Smooth muscle cell (in vitro differentiated cells): Measurements from ENCODE around the gene NAA15. TPM values are rescaled to one million over a fixed set of nuclear protein-coding genes. Genes with fewer than 3 reads are reported as not detected.

ENCODE experiments used
- DNase-seq: peaks from one replicate; lab custom pipeline; 2025; ENCODE audit not compliant: unreplicated experiment; lab: John Stamatoyannopoulos, UW
- H2AFZ ChIP-seq: fragments of 200-600 bp; sonication (generic); 2 replicates; pipeline ENCODE4 v1.6.0; 2016; ENCODE audit warnings: antibody characterized with exemption, low read depth, mild to moderate bottlenecking
- H3F3A ChIP-seq: fragments of 200-600 bp; sonication (generic); 2 replicates; pipeline ENCODE4 v1.6.0; 2017; ENCODE audit warnings: antibody characterized with exemption, low read depth
- H3K27ac ChIP-seq: fragments of 200-600 bp; sonication (generic); 2 replicates; pipeline ENCODE4 v1.5.1; 2016; ENCODE audit warnings: low read depth, mild to moderate bottlenecking
- H3K27me3 ChIP-seq: fragments of 200-600 bp; sonication (generic); 2 replicates; pipeline ENCODE4 v1.6.1; 2016; ENCODE audit warnings: low read depth, mild to moderate bottlenecking
- H3K36me3 ChIP-seq: fragments of 200-600 bp; sonication (generic); 2 replicates; pipeline ENCODE4 v1.5.1; 2016; ENCODE audit warnings: low read depth
- H3K4me1 ChIP-seq: fragments of 200-600 bp; sonication (generic); 2 replicates; pipeline ENCODE4 v1.5.1; 2016; ENCODE audit warnings: low read depth
- H3K4me2 ChIP-seq: fragments of 200-600 bp; sonication (generic); 2 replicates; pipeline ENCODE4 v1.6.0; 2016; ENCODE audit warnings: mild to moderate bottlenecking
- H3K4me3 ChIP-seq: fragments of 200-600 bp; sonication (generic); 2 replicates; pipeline ENCODE4 v1.5.1; 2016; ENCODE audit warnings: mild to moderate bottlenecking
- H3K79me2 ChIP-seq: fragments of 200-600 bp; sonication (generic); 2 replicates; pipeline ENCODE4 v1.6.0; 2016; ENCODE audit warnings: low read depth, mild to moderate bottlenecking
- H3K9ac ChIP-seq: fragments of 200-600 bp; sonication (generic); 2 replicates; pipeline ENCODE4 v1.6.0; 2016; ENCODE audit warnings: low read depth
- H3K9me3 ChIP-seq: fragments of 200-600 bp; sonication (generic); replicated peaks from 2 replicates; pipeline ENCODE4 v1.5.1; 2016; ENCODE audit warnings: low read depth
- H4K20me1 ChIP-seq: fragments of 200-600 bp; sonication (generic); 2 replicates; pipeline ENCODE4 v1.6.0; 2016; ENCODE audit warnings: low read depth
- WGBS: methylation state at CpG from one replicate; pipeline ENCODE4 v1.1.7; 2016; ENCODE audit warnings: low lambda C conversion rate; 5-methylcytosine and 5-hydroxymethylcytosine counted together
- polyA plus RNA-seq: library from polyadenylated mRNA; unstranded; fragments of >200 nt; fragmentation: Nextera tagmentation; extraction: Ambion mirVana; gene quantifications from 2 replicates; pipeline ENCODE4 v1.2.1, GENCODE V29; 2016
- total RNA-seq: library from RNA; depleted of rRNA; stranded (reverse); fragments of >200 nt; gene quantifications from 2 replicates; pipeline ENCODE4 v1.2.3, GENCODE V29; 2014
- TF ChIP-seq, protein P1 (sequence below): fragments of 200-600 bp; sonication (generic); IDR thresholded peaks from 2 replicates; pipeline ENCODE4 v1.5.1; 2017; ENCODE audit warnings: borderline replicate concordance, mild to moderate bottlenecking, antibody characterized with exemption; ENCODE audit not compliant: insufficient read depth, poor library complexity, severe bottlenecking

NAA15 gene
- total and polyA plus RNA-seq, 2 experiments from 2014 or later, result 21.7 to 27.0 TPM

- DNase-seq, result peak; percentile 9
- no peaks in the 10 kb centered on the region for H3K9me3 ChIP-seq
Measured at GRCh38 chr4:139279760-139280620, 21.3 kb upstream of the NAA15 start, which contains the start of gene MGARP. TSS of gene MGARP (minus strand) at chr4:139280225. CDS start at chr4:139280158, 67 bp downstream.

DNA sequence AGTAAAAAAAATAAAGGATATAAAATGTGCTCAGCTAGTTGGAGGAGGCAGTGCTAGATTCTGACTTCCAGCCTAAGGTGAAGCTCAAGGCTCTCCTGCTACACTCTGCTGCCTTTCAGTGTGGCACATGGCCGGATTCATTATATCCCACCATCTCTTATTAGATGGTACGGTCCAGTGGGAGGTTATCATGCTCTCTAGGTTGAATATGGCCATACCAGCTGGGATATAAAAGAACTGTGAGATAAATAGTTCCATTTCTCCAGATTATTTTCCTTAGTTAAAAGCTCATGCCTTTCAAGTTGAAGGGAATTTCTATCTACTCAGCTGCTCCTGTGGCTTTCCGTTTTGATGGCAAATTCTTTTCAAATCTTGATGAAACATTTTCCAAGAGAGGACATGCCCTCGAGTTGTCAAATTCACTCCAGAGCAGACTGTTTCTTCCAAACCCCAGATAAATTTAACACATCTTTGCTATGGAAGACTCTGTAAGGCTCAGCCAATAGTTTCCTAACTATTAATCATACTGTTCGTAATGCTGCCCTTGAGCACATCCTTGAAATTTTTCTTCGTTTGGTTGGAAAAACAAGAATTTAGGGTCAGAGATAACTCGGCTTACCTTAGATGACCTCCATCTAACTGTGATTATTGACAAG, 19.1 kb upstream of the NAA15 start:
- Histone ChIP-seq H3K27ac (no peak overlapping the region), H4K20me1 (no peaks in the 10 kb centered on the region), H3K36me3 (no peaks in the 10 kb centered on the region), H3K79me2 (no peaks in the 10 kb centered on the region), H3K4me2 (no peak overlapping the region), H3K4me3 (no peak overlapping the region), H3K4me1 (no peaks in the 10 kb centered on the region), H3K9ac (no peak overlapping the region), H3F3A (no peaks in the 10 kb centered on the region), H2AFZ (no peak overlapping the region), H3K27me3 (peaks cover 35% of the 10 kb centered on the region), H3K9me3 (no peaks in the 10 kb centered on the region)
- TF ChIP-seq, protein P1, sequence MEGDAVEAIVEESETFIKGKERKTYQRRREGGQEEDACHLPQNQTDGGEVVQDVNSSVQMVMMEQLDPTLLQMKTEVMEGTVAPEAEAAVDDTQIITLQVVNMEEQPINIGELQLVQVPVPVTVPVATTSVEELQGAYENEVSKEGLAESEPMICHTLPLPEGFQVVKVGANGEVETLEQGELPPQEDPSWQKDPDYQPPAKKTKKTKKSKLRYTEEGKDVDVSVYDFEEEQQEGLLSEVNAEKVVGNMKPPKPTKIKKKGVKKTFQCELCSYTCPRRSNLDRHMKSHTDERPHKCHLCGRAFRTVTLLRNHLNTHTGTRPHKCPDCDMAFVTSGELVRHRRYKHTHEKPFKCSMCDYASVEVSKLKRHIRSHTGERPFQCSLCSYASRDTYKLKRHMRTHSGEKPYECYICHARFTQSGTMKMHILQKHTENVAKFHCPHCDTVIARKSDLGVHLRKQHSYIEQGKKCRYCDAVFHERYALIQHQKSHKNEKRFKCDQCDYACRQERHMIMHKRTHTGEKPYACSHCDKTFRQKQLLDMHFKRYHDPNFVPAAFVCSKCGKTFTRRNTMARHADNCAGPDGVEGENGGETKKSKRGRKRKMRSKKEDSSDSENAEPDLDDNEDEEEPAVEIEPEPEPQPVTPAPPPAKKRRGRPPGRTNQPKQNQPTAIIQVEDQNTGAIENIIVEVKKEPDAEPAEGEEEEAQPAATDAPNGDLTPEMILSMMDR, result no peak
- no peak for DNase-seq
- 72% methylated on average over 7 of the region's 7 CpGs for WGBS

More at GRCh38 chr4:139279760-139280620, 21.3 kb upstream of the NAA15 start, which contains the start of gene MGARP:
- 2% methylated on average over 49 of the region's 51 CpGs for WGBS
- Histone ChIP-seq H4K20me1 (no peaks in the 10 kb centered on the region), H3K4me3 (peak within 1 kb of the TSS; percentile 45), H2AFZ (peak within 1 kb of the TSS; percentile 78), H3K4me2 (peak within 1 kb of the TSS; percentile 83), H3K27me3 (peaks cover 49% of the 10 kb centered on the region), H3K9ac (no peak within 1 kb of the TSS), H3K79me2 (no peaks in the 10 kb centered on the region), H3K27ac (no peak within 1 kb of the TSS), H3F3A (no peaks in the 10 kb centered on the region), H3K4me1 (no peaks in the 10 kb centered on the region), H3K36me3 (no peaks in the 10 kb centered on the region)
- TF ChIP-seq, protein P1, result no peak

GRCh38 chr4:139282721-139283075, 18.6 kb upstream of the NAA15 start:
- TF ChIP-seq, protein P1, result no peak
- no peaks in the 10 kb centered on the region for H4K20me1 ChIP-seq
- no peak overlapping the region for H3K27ac ChIP-seq
- no peaks in the 10 kb centered on the region for H3K4me1 ChIP-seq
- no peak overlapping the region for H3K4me3 ChIP-seq
- H3K9ac ChIP-seq, result no peak overlapping the region
- no peaks in the 10 kb centered on the region for H3F3A ChIP-seq
- DNase-seq, result no peak
- H3K79me2 ChIP-seq, result no peaks in the 10 kb centered on the region
- H3K9me3 ChIP-seq, result no peaks in the 10 kb centered on the region
- H2AFZ ChIP-seq, result no peak overlapping the region
- no peak overlapping the region for H3K4me2 ChIP-seq
- no peaks in the 10 kb centered on the region for H3K36me3 ChIP-seq
- peaks cover 31% of the 10 kb centered on the region for H3K27me3 ChIP-seq
